ENCODE results near the gene TCAF1. TPM values are rescaled to one million over a fixed set of nuclear protein-coding genes. Genes with fewer than 3 reads are reported as not detected.

The TCAF1 gene
- total RNA-seq, result 66.7 and 95.4 TPM in 2 replicates

- peak; percentile 97 for DNase-seq (ENCODE audit: low read depth)
- peak; percentile 36 for TF ChIP-seq CTCF (IDR thresholded peaks at IDR 0.05; ENCODE audit: insufficient read depth, low read depth, low read length)
- H3K4me3 ChIP-seq (ENCODE audit: low read depth, low read length), result peak within 1 kb of the TSS; percentile 93
Observed at GRCh38 chr7:143901668-143902331, at the start of gene TCAF1. Gene TCAF1 (minus strand): TSS chr7:143902176. CDS start chr7:143876608, 25,568 bp downstream.

- DNase-seq (ENCODE audit: low read depth), result no peak
- TF ChIP-seq CTCF (IDR thresholded peaks at IDR 0.05; ENCODE audit: insufficient read depth, low read depth, low read length), result no peak
- no peak overlapping the region for H3K4me3 ChIP-seq (ENCODE audit: low read depth, low read length)
Observed at GRCh38 chr7:143948733-143949132, 46.8 kb upstream of the TCAF1 start.

- no peak for DNase-seq (ENCODE audit: low read depth)
- no peak overlapping the region for H3K4me3 ChIP-seq (ENCODE audit: low read depth, low read length)
- no peak for TF ChIP-seq CTCF (IDR thresholded peaks at IDR 0.05; ENCODE audit: insufficient read depth, low read depth, low read length)
Observed at GRCh38 chr7:143947111-143947510, 45.1 kb upstream of the TCAF1 start.

DNA sequence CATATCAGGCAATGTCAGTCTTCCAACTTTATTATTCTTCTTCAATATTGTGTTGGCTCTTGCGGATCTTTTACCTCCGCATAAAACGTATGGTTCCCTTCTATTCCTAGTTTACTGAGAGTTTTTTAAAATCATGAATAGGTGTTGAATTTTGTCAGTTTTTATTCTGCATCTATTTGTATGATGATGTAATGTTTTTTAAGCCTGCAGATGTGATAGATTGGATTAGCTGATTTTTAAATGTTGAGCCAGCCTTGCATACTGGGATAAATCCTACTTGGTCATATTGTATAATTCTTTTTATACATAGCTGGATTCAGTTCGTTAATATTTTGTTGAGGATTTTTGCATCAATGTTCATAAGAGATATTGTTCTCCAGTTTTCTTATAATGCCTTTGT lies 43.4 kb upstream of the TCAF1 start:
- no peak overlapping the region for H3K4me3 ChIP-seq (ENCODE audit: low read depth, low read length)
- no peak for DNase-seq (ENCODE audit: low read depth)
- TF ChIP-seq CTCF (IDR thresholded peaks at IDR 0.05; ENCODE audit: insufficient read depth, low read depth, low read length), result no peak

GRCh38 chr7:143938379-143939243 lies 36.6 kb upstream of the TCAF1 start:
- DNase-seq (ENCODE audit: low read depth), result no peak

More at GRCh38 chr7:143938379-143939243, 36.6 kb upstream of the TCAF1 start:
- H3K4me3 ChIP-seq (ENCODE audit: low read depth, low read length), result no peak overlapping the region
- no peak for TF ChIP-seq CTCF (IDR thresholded peaks at IDR 0.05; ENCODE audit: insufficient read depth, low read depth, low read length)

All from fibroblast of villous mesenchyme (primary cell).